Measurements from ENCODE around the gene DACT1. TPM values are rescaled to one million over a fixed set of nuclear protein-coding genes. Genes with fewer than 3 reads are reported as not detected.

The DACT1 gene
- total and polyA plus RNA-seq, 7 donors, result 1.8 to 21.2 (median 5.9) TPM

GRCh38 chr14:58607952-58608317, 29.8 kb upstream of the DACT1 start:
- no peak for DNase-seq
- no peaks in the 10 kb centered on the region for H3K36me3 ChIP-seq
- no peak overlapping the region for H3K27ac ChIP-seq
- WGBS, 2 donors, result 64 to 77% methylated on average over 3 of the region's 3 CpGs
- no peaks in the 10 kb centered on the region for H3K9me3 ChIP-seq
- intact Hi-C loops (cut with DNase I), result no loop called here
- no peaks in the 10 kb centered on the region for H3K4me1 ChIP-seq
- TF ChIP-seq POLR2AphosphoS5 (IDR thresholded peaks at IDR 0.05) (no peak), POLR2A (IDR thresholded peaks at IDR 0.05) (no peak), CTCF (IDR thresholded peaks at IDR 0.05) (no peak)
- no peaks in the 10 kb centered on the region for H3K27me3 ChIP-seq
- no peak overlapping the region for H3K4me3 ChIP-seq

GRCh38 chr14:58617619-58618018, 20.1 kb upstream of the DACT1 start:
- no peaks in the 10 kb centered on the region for H3K36me3 ChIP-seq
- DNase-seq, result no peak
- no peak overlapping the region for H3K4me3 ChIP-seq
- no peaks in the 10 kb centered on the region for H3K4me1 ChIP-seq
- intact Hi-C loops (cut with DNase I), result no loop called here
- H3K27me3 ChIP-seq, result no peaks in the 10 kb centered on the region
- H3K9me3 ChIP-seq, result no peaks in the 10 kb centered on the region
- H3K27ac ChIP-seq, result no peak overlapping the region
- TF ChIP-seq POLR2A (IDR thresholded peaks at IDR 0.05), result no peak
- TF ChIP-seq CTCF (IDR thresholded peaks at IDR 0.05), result no peak
- no peak for TF ChIP-seq POLR2AphosphoS5 (IDR thresholded peaks at IDR 0.05)
- TF ChIP-seq EP300 (IDR thresholded peaks at IDR 0.05), result no peak
- WGBS, 2 donors, result 51 to 54% methylated on average over 1 of the region's 1 CpG

GRCh38 chr14:58620011-58620410, 17.8 kb upstream of the DACT1 start:
- no peak overlapping the region for H3K27ac ChIP-seq
- H3K4me1 ChIP-seq, result no peaks in the 10 kb centered on the region
- no peak overlapping the region for H3K4me3 ChIP-seq
- H3K27me3 ChIP-seq, result no peaks in the 10 kb centered on the region
- TF ChIP-seq POLR2AphosphoS5 (IDR thresholded peaks at IDR 0.05) (no peak), CTCF (IDR thresholded peaks at IDR 0.05) (no peak)
- WGBS, 2 donors, result 59 to 62% methylated on average over 2 of the region's 2 CpGs
- intact Hi-C loops (cut with DNase I), result no loop called here
- no peaks in the 10 kb centered on the region for H3K9me3 ChIP-seq
- H3K36me3 ChIP-seq, result no peaks in the 10 kb centered on the region
- DNase-seq, result no peak

- DNase-seq, result no peak
- 85 to 90% methylated on average over 1 of the region's 1 CpG for WGBS, 2 donors
- no peak overlapping the region for H3K27ac ChIP-seq
- H3K4me3 ChIP-seq, result no peak overlapping the region
- no peaks in the 10 kb centered on the region for H3K9me3 ChIP-seq
- no peaks in the 10 kb centered on the region for H3K36me3 ChIP-seq
- H3K4me1 ChIP-seq, result no peaks in the 10 kb centered on the region
- no peaks in the 10 kb centered on the region for H3K27me3 ChIP-seq
- intact Hi-C loops (cut with DNase I), result no loop called here
- TF ChIP-seq CTCF (IDR thresholded peaks at IDR 0.05), result no peak
- TF ChIP-seq EP300 (IDR thresholded peaks at IDR 0.05), result no peak
- no peak for TF ChIP-seq POLR2AphosphoS5 (IDR thresholded peaks at IDR 0.05)
- no peak for TF ChIP-seq POLR2A (IDR thresholded peaks at IDR 0.05)
Measured at GRCh38 chr14:58625438-58625837, 12.3 kb upstream of the DACT1 start.

GRCh38 chr14:58626431-58626831, 11.3 kb upstream of the DACT1 start:
- TF ChIP-seq CTCF (IDR thresholded peaks at IDR 0.05), result no peak
- TF ChIP-seq POLR2AphosphoS5 (IDR thresholded peaks at IDR 0.05), result no peak
- no peak for TF ChIP-seq POLR2A (IDR thresholded peaks at IDR 0.05)
- no peak for TF ChIP-seq EP300 (IDR thresholded peaks at IDR 0.05)
- intact Hi-C loops (cut with DNase I), result no loop called here
- H3K4me1 ChIP-seq, result no peaks in the 10 kb centered on the region
- no peak for DNase-seq
- no peak overlapping the region for H3K4me3 ChIP-seq
- 44 to 48% methylated on average over 3 of the region's 3 CpGs for WGBS, 2 donors
- H3K9me3 ChIP-seq, result no peaks in the 10 kb centered on the region
- no peak overlapping the region for H3K27ac ChIP-seq
- H3K27me3 ChIP-seq, result no peaks in the 10 kb centered on the region
- H3K36me3 ChIP-seq, result no peaks in the 10 kb centered on the region
